Measurements from ENCODE around the gene P2RX5.
A peak's percentile ranks its signal among the peaks of the same experiment; 100 is the strongest.
"Not testable (repeated sequence)": the region's sequence is repeated elsewhere in the genome, so short reads cannot be mapped to it uniquely, and the experiment has no call there.

Gene P2RX5

GRCh38 chr17:3724378-3725077, 28.6 kb upstream of the P2RX5 start:
- DNase-seq (ENCODE audit: low spot score in 2 of 2) = peak in 1 of 2 experiments; percentile 35
- in situ Hi-C loops (cut with MboI; ENCODE audit: low sequenced_read_pairs) = no loop called here
- Histone ChIP-seq H3K27me3 (ENCODE audit: low read depth) (no peaks in the 10 kb centered on the region), H3K36me3 (replicated peaks) (peaks cover 60% of the 10 kb centered on the region), H3K4me3 (peak overlapping the region; percentile 97), H3K4me1 (peaks cover 12% of the 10 kb centered on the region), H3K9me3 (no peaks in the 10 kb centered on the region)

- Histone ChIP-seq H3K4me1 (peaks cover 12% of the 10 kb centered on the region), H3K36me3 (replicated peaks) (peaks cover 59% of the 10 kb centered on the region), H3K27me3 (ENCODE audit: low read depth) (no peaks in the 10 kb centered on the region), H3K9me3 (no peaks in the 10 kb centered on the region), H3K4me3 (peak within 1 kb of the TSS; percentile 97)
- in situ Hi-C loops (cut with MboI; ENCODE audit: low sequenced_read_pairs) = no loop called here
- DNase-seq (ENCODE audit: low spot score in 2 of 2) = peak; percentile 84 to 95
Observed at GRCh38 chr17:3723556-3724377, 27.8 kb upstream of the P2RX5 start, which contains the start of gene HASPIN. Gene HASPIN (plus strand): TSS chr17:3723903. CDS start chr17:3723936, 33 bp downstream.

GRCh38 chr17:3723188-3723555, 27.2 kb upstream of the P2RX5 start:
- peaks cover 12% of the 10 kb centered on the region for H3K4me1 ChIP-seq
- H3K4me3 ChIP-seq = peak overlapping the region; percentile 97
- no peaks in the 10 kb centered on the region for H3K9me3 ChIP-seq
- DNase-seq (ENCODE audit: low spot score in 2 of 2) = no peak
- peaks cover 65% of the 10 kb centered on the region for H3K36me3 ChIP-seq (replicated peaks)
- in situ Hi-C loops (cut with MboI; ENCODE audit: low sequenced_read_pairs) = no loop called here
- no peaks in the 10 kb centered on the region for H3K27me3 ChIP-seq (ENCODE audit: low read depth)

- H3K36me3 ChIP-seq (replicated peaks) = peaks cover 64% of the 10 kb centered on the region
- H3K27me3 ChIP-seq (ENCODE audit: low read depth) = no peaks in the 10 kb centered on the region
- H3K9me3 ChIP-seq = no peaks in the 10 kb centered on the region
- in situ Hi-C loops (cut with MboI; ENCODE audit: low sequenced_read_pairs) = no loop called here
- peaks cover 12% of the 10 kb centered on the region for H3K4me1 ChIP-seq
- DNase-seq (ENCODE audit: low spot score in 2 of 2) = no peak
- H3K4me3 ChIP-seq = peak overlapping the region; percentile 97
Observed at GRCh38 chr17:3722716-3723115, 26.8 kb upstream of the P2RX5 start.

GRCh38 chr17:3719265-3719664, 23.3 kb upstream of the P2RX5 start:
- H3K27me3 ChIP-seq (ENCODE audit: low read depth) = no peaks in the 10 kb centered on the region
- H3K4me1 ChIP-seq = peaks cover 6% of the 10 kb centered on the region
- DNase-seq (ENCODE audit: low spot score in 2 of 2) = no peak
- H3K36me3 ChIP-seq (replicated peaks) = peaks cover 70% of the 10 kb centered on the region
- in situ Hi-C loops (cut with MboI; ENCODE audit: low sequenced_read_pairs) = no loop called here
- no peak overlapping the region for H3K4me3 ChIP-seq
- no peaks in the 10 kb centered on the region for H3K9me3 ChIP-seq

GRCh38 chr17:3718201-3718600, 22.2 kb upstream of the P2RX5 start:
- Histone ChIP-seq H3K4me1 (peaks cover 6% of the 10 kb centered on the region), H3K27me3 (ENCODE audit: low read depth) (no peaks in the 10 kb centered on the region), H3K9me3 (no peaks in the 10 kb centered on the region), H3K4me3 (no peak overlapping the region), H3K36me3 (replicated peaks) (peaks cover 72% of the 10 kb centered on the region)
- in situ Hi-C loops (cut with MboI; ENCODE audit: low sequenced_read_pairs) = no loop called here
- DNase-seq (ENCODE audit: low spot score in 2 of 2) = no peak

GRCh38 chr17:3715296-3715695, 19.3 kb upstream of the P2RX5 start:
- Histone ChIP-seq H3K4me3 (no peak overlapping the region), H3K4me1 (no peaks in the 10 kb centered on the region), H3K27me3 (ENCODE audit: low read depth) (no peaks in the 10 kb centered on the region), H3K36me3 (replicated peaks) (peaks cover 67% of the 10 kb centered on the region), H3K9me3 (no peaks in the 10 kb centered on the region)
- DNase-seq (ENCODE audit: low spot score in 2 of 2) = no peak
- in situ Hi-C loops (cut with MboI; ENCODE audit: low sequenced_read_pairs) = no loop called here

GRCh38 chr17:3712811-3713463, 17.0 kb upstream of the P2RX5 start:
- H3K9me3 ChIP-seq = no peaks in the 10 kb centered on the region

GRCh38 chr17:3710951-3711383, 15.0 kb upstream of the P2RX5 start:
- no peak overlapping the region for H3K4me3 ChIP-seq
- peaks cover 30% of the 10 kb centered on the region for H3K36me3 ChIP-seq (replicated peaks)
- H3K4me1 ChIP-seq = no peaks in the 10 kb centered on the region
- no peaks in the 10 kb centered on the region for H3K27me3 ChIP-seq (ENCODE audit: low read depth)
- in situ Hi-C loops (cut with MboI; ENCODE audit: low sequenced_read_pairs) = no loop called here
- DNase-seq (ENCODE audit: low spot score in 2 of 2) = no peak
- no peaks in the 10 kb centered on the region for H3K9me3 ChIP-seq

More at GRCh38 chr17:3712811-3713463, 17.0 kb upstream of the P2RX5 start:
- in situ Hi-C loops (cut with MboI; ENCODE audit: low sequenced_read_pairs) = no loop called here
- Histone ChIP-seq H3K36me3 (replicated peaks) (peaks cover 47% of the 10 kb centered on the region), H3K4me1 (no peaks in the 10 kb centered on the region), H3K27me3 (ENCODE audit: low read depth) (no peaks in the 10 kb centered on the region), H3K4me3 (no peak overlapping the region)
- no peak for DNase-seq (ENCODE audit: low spot score in 2 of 2)

GRCh38 chr17:3708366-3708765, 12.4 kb upstream of the P2RX5 start:
- no peak for DNase-seq (ENCODE audit: low spot score in 2 of 2)
- Histone ChIP-seq H3K27me3 (ENCODE audit: low read depth) (no peaks in the 10 kb centered on the region), H3K4me1 (no peaks in the 10 kb centered on the region), H3K9me3 (no peaks in the 10 kb centered on the region), H3K36me3 (replicated peaks) (peaks cover 11% of the 10 kb centered on the region; the same call in 1 of the 2 replicates), H3K4me3 (no peak overlapping the region)
- in situ Hi-C loops (cut with MboI; ENCODE audit: low sequenced_read_pairs) = no loop called here

- H3K36me3 ChIP-seq (replicated peaks); H3K4me1 ChIP-seq; H3K27me3 ChIP-seq (ENCODE audit: low read depth); in situ Hi-C loops (cut with MboI; ENCODE audit: low sequenced_read_pairs); H3K9me3 ChIP-seq; H3K4me3 ChIP-seq; DNase-seq (ENCODE audit: low spot score in 2 of 2): not testable (repeated sequence)
Observed at GRCh38 chr17:3705718-3705984, 9.7 kb upstream of the P2RX5 start.

GRCh38 chr17:3704931-3705717, 9.2 kb upstream of the P2RX5 start:
- in situ Hi-C loops (cut with MboI; ENCODE audit: low sequenced_read_pairs) = no loop called here
- no peak overlapping the region for H3K4me3 ChIP-seq
- no peaks in the 10 kb centered on the region for H3K27me3 ChIP-seq (ENCODE audit: low read depth)
- H3K9me3 ChIP-seq = no peaks in the 10 kb centered on the region
- peaks cover 6% of the 10 kb centered on the region for H3K4me1 ChIP-seq
- DNase-seq (ENCODE audit: low spot score in 2 of 2) = no peak
- H3K36me3 ChIP-seq (replicated peaks) = no peaks in the 10 kb centered on the region

GRCh38 chr17:3702041-3702539, 6.1 kb upstream of the P2RX5 start:
- H3K9me3 ChIP-seq; in situ Hi-C loops (cut with MboI; ENCODE audit: low sequenced_read_pairs); H3K27me3 ChIP-seq (ENCODE audit: low read depth); H3K36me3 ChIP-seq (replicated peaks); DNase-seq (ENCODE audit: low spot score in 2 of 2); H3K4me3 ChIP-seq; H3K4me1 ChIP-seq: not testable (repeated sequence)
